ENCODE data around the gene DENND6A.

- no peak for TF ChIP-seq PRPF4 (IDR thresholded peaks at IDR 0.05; ENCODE audit: low read depth, low read length, poor library complexity, severe bottlenecking)
- no peak for TF ChIP-seq NFE2L2 (IDR thresholded peaks at IDR 0.05; ENCODE audit: low read length)
- TF ChIP-seq SPEN (CRISPR knock-in tag; IDR thresholded peaks at IDR 0.05; ENCODE audit: low read depth): no peak
- no peak for TF ChIP-seq GABPA (IDR thresholded peaks at IDR 0.05; ENCODE audit: low read depth, low read length)
- TF ChIP-seq GABPA (CRISPR knock-in tag; IDR thresholded peaks at IDR 0.05; ENCODE audit: low read depth): no peak
- no peak for TF ChIP-seq NFIC (IDR thresholded peaks at IDR 0.05; ENCODE audit: low read length)
- no peak for TF ChIP-seq RFX5 (IDR thresholded peaks at IDR 0.05; ENCODE audit: low read depth, low read length)
- TF ChIP-seq ESRRA (CRISPR knock-in tag; IDR thresholded peaks at IDR 0.05; ENCODE audit: low read depth): no peak
Measured at GRCh38 chr3:57681691-57682090, 11.2 kb downstream of the DENND6A start.
